SHP77 (cell line): ENCODE results near the gene SLC7A11.
"Not testable (repeated sequence)": the region's sequence is repeated elsewhere in the genome, so short reads cannot be mapped to it uniquely, and the experiment has no call there.

Source experiments
- DNase-seq, 2 experiments: peaks; one replicate each; lab custom pipeline; 2025; lab: John Stamatoyannopoulos, UW

Gene SLC7A11

DNA sequence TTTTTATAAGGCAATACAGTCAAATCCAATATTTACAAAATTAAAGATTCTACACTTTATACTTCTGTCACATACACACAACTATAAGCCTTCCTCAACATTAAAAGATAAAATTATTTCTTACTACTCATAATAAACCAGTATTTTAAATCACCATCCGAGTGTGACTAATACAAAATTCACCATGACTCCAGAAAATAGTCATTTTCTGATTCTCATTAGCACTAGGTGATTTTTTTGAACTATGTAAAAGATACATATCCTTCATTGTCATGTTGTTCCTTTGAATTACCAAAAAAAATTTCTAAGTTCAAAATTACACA is 646 bp upstream of the SLC7A11 start:
- DNase-seq = no peak

DNA sequence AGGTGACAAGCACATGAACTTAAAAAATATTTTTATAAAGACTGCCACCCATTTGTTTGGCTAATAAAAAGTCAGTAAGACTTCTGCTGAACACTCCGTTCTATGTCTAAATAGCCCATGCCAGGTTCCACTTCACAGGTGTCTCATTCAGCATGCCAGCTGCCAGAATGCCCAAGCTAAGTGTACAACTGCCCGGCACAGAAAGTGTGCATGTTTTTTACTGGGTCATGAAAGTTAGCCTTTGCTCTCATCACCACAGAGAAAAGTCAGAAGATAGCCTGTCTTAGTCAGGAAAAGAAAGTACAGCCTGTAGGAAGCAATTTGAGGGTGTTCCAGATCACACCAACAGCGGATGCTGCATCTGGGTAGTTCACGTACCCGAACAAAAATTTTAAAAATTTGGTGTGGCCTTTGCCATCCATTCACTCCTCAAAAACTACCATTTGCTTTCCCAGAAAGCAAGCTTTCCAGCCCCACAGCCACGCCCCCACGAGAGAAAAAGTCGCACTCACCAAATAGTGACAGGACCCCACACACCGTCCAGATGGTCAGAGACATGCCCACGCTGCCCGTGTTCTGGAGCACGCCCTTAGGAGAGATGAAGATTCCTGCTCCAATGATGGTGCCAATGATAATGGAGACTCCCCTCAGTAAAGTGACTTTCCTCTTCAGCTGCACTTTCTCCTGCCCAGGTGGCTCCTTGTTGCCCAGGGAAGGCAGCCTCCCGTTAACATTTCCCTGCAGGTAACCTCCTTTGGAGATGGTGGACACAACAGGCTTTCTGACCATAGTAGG is 671 bp downstream of the SLC7A11 start:
- DNase-seq = peak in 1 of 2 experiments; percentile 9

DNA sequence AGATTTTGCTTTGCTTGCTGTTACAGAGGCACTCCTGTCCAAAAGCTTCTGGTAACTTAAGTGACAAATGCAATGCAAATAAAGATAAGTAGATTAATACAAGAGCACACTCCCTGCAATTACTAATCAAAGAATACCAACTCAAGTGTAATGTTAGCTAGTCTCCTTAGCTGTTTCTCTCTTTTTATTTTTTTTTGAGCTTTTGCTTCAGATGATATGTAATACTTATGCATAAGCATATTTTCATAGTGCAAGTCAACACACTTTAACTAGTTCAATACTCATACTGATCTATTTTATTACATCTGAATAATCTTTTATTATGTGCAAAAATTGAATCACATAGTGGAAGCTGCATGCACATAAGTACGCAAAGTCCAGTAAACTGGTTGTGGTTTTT is 2.7 kb downstream of the SLC7A11 start:
- no peak for DNase-seq

DNA sequence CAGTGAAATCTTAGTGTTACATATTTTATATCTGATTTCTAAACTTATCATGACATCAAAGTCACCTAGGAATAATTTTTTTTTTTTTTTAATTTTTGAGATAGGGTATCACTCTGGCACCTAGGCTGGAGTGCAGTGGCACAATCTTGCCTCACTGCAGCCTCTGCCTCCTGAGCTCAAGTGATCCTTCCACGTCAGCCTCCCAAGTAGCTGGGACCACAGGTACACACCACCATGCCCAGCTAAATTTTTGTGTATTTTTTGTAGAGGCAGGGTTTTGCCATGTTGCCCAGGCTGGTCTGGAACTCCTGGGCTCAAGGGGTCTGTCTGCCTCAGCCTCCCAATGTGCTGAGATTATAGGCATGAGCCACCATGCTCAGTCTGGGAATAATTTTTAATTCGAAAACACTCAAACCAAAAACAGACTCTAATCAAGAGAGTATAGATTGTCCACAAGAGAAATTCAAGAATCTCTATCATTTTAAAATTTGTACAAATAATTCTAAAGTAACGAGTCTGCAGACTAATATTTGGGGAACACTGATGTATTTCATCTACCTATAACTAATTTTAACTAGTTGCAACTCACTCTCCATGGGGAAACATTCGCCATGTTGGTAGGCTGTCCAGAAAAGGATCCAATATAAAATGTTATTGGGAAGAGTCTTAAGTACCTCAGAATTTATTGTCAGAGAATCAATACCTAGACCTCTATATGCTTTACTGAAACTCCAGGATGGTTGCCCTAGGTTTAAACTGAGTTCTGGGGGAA is 3.4 kb downstream of the SLC7A11 start:
- no peak for DNase-seq

DNA sequence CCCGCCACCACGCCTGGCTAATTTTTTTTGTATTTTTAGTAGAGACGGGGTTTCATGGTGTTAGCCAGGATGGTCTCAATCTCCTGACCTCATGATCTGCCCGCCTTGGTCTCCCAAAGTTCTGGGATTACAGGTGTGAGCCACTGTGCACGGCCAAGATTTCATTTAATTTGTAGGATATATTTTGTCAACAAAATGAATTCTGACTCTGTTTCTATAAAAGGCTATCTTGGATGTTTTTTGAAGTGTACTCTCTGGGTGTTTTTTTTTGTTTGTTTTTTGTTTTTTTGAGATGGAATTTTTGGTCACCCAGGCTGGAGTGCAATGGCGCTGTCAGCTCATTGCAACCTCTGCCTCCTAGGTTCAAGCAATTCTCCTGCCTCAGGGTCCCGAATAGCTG is 5.0 kb downstream of the SLC7A11 start:
- not testable (repeated sequence) for DNase-seq

DNA sequence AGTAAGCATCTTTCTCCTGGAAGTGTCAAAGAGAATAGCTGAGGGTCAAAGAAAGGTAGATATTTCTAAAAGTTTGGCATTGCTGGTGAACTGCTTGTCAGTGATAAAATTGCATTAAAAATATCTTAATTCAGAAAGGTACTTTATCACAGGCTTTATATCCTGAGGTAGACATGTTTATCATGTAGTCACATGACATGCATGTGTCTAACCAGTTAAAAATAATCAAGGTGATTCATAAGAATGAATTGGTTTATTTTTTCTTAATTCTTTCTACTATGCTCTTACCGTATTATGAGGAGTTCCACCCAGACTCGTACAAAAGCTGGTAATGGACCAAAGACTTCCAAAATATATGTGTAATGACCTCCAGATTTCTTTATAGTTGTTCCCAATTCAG is 6.1 kb downstream of the SLC7A11 start:
- no peak for DNase-seq

DNA sequence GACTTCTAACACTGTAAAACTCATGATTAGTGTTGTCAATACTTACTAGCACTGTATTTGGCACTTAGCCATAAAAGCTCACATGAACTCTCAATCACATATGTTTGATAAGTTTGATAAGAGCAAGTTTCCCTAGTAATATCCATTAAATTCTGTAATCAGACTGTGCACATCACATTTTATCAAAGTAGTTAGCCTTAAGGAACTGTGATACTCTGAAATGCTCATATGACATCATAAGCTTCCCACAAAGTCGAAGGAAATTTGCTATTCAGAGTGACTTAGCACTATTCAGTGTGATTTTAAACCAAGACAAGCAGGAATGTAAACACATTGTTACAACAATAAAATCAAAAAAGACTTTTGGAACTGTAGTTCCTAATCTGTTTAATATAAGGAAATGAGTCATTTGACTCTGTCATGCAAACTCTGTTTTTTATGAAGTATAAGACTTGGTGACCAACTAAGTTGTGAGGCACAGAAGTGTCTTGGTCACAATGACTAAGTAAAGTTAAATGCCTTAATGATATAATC is 6.7 kb downstream of the SLC7A11 start:
- DNase-seq = no peak

DNA sequence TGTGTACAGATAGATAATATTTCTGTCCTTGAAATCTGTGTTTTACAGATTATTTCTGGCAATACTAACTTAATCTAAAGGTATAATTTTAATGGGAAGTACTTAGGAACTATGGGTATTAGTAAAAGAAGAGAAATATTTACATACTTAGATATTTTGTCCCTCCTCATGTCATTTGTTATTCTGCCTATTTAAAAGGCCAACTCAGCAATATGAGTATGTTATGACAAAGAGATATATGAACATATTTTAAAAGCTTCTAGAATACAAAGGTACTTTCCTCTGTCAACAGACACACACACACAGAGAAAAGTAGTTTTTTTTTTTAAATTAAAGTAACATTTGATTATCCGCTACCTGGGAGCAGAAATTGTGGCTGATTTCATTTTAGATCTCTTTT is 7.9 kb downstream of the SLC7A11 start:
- DNase-seq = no peak

DNA sequence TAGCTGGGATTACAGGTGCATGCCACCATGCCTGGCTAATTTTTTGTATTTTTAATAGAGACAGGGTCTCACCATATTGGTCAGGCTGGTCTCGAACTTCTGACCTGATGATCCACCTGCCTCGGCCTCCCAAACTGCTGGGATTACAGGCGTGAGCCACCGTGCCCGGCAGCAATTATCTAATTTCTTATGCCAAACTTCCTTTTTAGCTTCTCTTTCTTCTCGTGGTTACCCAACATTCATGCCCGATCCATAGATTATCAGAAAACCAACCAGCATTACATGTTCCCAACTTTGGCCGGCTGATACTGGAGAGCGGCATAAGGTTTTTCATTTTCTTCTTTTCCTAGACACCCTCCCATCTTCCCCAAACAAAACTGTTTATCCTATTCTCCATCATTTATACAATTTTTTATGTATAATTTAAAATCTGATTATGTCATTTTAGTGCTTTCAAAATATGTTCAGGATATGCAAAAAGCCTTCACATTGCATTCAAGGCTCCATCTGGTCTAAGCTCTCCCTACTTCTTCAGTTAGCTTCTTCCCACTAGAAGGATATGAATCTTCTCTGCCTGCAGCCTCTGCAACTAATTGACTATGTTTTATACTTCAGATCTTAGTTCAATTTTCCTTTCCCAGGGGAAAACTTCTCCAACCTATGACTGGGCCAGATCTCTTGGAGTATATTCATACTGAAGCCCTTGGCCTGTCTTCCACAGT is 8.7 kb downstream of the SLC7A11 start:
- no peak for DNase-seq

DNA sequence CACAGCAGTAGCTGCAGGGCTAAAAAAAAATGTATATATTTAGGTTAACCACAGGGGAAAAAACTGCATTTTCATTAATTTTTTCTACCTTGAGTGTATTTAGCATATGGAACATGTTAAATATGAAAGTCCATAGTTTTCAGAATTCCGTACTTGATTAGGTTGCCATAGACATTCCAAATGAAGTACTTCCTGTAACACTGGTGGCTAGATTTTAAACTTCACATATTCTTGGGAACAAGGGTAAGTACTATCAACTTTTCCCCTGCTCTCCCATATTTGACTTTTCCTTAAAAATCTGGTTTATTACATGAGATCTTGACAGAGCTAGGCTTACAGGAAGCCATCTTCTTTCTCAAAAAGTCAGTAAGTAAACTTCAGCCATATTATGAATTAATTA is 9.8 kb downstream of the SLC7A11 start:
- DNase-seq = no peak

DNA sequence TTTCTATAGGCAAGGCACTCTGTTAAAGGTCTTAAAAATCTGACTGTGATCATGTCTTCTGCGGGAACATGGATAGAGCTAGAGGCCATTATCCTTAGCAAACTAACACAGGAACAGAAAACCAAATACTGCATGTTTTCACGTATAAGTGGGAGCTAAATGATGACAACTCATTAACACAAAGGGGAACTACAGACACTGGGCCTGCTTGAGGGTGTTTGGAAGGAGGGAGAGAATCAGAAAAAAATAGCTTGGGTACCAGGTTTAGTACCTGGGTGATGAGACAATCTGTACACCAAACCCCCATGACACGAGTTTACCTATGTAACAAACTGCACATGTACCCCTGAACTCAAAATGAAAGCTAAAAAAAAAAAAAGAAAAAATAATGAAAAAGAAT is 12.1 kb downstream of the SLC7A11 start:
- no peak for DNase-seq

DNA sequence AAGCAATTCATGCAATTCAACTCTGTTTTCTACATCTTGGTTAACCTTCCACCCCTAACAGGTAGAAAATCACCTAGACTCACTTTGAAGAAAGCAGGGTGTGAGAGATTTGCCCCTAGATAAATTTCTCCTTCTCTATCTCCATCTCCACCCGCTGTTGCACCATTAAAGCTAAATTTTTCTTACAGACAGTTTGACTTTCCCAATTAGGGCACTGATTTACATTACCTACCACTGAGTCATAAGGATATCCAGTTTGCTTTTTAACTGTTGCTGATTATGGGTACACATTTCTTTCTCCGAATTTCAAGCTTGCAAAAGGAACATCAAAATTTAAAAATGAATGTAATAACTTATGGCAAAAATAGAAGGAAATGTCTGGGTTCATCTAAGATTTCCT is 13.0 kb downstream of the SLC7A11 start:
- DNase-seq = no peak

DNA sequence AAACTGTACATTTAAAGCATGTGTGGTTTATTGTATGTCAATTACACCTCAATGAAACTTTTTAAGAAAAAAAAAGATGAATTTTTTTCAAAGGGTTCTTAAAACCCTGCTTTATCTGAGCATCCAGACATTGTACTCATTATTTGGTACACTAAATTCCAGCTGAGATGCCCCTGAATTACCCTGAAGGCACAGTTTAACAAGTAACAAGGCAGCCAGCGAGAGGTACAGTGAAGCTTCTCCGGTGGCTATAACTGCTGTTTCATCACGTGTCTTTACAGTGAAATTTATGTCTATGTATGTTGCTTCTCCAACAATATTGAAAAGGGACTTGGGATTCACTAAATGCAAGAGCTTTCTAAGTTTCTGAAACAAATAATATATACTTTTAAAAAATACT is 15.8 kb downstream of the SLC7A11 start:
- DNase-seq = no peak

DNA sequence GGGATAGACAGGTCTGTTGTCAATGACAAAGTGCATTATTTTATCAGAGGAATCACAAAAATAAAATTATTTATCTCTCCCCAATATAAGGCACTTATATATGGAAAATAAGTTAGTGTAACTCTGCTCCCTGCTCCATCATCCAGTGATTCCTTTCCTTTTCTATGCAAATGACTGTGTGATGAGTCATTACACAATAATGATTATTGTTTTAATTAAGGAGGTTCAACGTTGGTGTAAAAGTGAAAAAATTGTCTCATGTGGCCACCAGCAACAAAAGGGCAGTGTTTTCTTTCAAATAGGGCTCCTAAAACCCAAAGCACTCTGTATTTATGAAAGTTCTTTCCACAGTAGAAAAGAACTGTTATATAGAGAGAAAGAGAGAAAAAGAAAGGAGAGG is 16.7 kb downstream of the SLC7A11 start:
- DNase-seq = no peak

DNA sequence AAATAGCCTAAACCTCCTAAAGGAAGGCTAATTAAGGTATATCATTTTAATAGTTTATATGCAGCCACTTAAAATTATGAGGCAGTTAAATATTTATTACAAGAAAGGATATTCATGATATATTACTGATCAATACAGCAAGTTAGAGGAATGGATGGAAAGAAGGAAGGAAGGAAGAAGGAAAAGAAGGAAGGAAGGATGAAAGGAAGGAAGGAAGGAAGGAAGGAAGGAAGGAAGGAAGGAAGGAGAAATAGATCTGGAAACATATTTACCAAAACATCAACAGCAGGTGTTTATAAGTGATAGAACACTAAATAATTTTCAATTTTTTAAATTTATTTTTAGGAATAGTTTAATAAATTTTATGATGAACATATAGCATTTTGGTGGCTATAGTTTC is 17.5 kb downstream of the SLC7A11 start:
- no peak for DNase-seq

DNA sequence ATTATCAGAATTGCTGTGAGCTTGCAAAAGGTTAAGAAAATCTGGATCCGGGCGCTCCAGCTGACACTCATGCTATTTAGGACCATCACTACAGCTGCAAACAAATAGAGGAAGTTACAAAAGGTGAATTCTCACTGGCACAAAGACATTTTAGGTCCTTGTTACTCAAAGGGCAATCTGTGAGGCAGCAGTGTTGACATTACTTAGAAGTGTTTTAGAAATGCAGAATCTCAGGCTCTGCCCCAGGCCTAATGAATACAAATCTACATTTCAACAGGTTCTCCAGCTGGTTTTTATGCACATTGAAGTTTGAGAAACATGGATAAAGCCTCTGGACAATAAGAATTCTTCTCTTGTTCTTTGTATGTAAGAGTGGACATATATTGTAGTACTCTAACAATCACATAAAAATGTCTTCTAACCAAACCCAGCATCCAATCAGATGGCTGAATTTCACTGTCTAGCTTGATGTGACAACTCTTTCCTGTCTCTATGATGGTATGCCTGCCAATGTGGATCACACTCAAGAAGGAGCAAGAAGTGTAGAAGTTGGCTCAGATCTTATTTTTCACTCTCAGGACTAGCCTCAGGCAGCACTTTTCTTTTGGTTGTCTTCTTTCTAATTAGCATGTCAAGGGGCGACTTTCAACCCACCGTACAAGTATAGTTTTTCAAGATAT is 18.8 kb downstream of the SLC7A11 start:
- DNase-seq = no peak

DNA sequence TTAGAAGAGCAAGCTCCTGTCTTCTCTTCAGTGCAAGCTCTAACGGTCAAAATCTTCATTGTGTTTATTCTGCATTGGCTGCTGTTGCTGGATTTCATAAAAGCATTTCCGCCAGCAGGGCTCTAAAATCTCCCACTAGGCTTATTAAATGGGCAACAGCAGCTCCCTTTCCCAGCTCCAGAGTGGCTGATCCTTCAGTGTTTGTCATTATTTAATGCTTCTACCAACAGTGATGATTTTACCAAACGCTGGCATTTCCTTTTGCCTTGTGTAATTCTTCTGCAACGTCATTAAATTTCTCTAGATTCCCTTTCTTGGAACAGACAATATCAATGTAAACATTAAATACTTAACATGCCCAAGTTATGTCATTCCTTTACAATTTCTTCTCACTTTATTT is 20.1 kb downstream of the SLC7A11 start:
- no peak for DNase-seq

DNA sequence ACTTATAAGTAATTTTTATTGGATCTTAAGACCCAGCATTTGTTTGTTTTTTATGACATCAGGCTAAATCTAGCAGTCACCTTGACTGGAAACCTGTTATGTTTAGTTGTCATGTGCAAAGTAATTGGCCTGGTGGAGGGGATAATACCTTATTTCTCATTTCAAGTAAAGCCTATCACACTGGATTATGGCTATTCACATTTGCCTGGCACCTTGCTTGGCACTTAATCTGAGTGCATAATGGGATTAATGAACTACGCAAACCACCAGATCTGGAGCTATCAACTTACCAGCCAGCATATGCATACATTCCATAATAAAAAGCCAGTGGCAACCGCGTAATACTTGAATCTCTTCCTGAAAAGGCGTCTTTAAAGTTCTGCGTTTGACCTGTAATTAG is 23.2 kb downstream of the SLC7A11 start:
- DNase-seq = no peak

DNA sequence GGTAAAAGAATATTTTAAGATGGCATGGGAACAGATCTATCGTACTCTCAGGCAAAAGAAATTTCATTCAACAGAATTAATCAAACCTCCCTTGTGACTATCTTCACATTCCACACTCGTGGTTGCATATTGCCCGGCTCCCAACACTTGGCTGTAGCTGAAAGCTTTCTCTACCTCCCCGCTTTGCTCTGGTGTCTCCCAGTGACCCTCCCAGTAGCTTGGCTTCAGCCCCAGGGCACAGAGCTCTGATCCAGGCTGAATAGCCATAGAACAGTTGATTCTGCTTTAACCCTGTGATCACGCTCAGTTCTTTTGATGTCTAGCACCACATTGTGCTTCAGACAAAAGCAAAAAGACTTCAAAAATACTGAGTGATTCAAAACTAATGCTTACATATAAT is 24.6 kb downstream of the SLC7A11 start:
- no peak for DNase-seq

DNA sequence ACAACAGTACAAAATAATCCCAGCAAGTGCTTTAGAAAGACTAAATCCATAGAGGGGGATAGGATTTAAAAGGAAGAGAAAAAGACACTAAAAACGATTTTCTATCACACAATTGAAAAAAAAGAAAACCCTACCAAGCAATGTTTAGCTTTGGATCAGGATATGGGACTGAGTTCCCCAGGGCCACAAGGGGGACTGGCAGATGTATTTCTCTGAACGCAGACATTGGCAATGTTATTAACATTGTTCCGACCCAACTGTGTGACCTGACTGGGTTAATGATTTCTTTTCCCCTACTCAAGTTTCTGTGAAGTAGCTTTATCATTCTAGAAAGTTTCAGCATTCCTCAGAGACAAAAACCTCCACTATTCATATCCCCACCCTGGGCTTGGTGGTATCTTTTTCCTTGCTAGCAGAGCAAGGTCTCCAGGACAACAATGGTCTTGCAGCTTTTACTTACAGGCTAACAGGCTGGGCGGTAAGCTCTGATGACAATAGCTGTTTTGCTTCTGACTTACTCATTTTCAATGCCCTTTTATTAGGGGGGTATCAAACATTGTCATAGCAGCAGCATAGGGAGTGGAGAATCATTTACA is 25.8 kb downstream of the SLC7A11 start:
- no peak for DNase-seq

DNA sequence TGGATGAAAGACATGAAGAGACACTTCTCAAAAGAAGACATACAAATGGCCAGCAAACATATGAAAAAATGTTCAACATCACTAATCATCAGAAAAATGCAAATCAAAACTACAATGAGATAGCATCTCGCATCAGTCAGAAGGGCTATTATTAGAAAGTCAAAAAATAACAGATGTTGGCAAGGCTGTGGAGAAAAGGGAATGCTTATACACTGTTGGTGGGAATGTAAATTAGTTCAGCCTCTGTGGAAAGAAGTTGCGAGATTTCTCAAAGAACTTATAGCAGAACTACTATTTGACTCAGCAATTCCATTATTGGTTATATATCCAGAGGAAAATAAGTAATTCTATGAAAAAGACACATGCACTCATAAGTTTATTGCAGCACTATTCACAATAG is 31.6 kb downstream of the SLC7A11 start:
- DNase-seq = not testable (repeated sequence)

DNA sequence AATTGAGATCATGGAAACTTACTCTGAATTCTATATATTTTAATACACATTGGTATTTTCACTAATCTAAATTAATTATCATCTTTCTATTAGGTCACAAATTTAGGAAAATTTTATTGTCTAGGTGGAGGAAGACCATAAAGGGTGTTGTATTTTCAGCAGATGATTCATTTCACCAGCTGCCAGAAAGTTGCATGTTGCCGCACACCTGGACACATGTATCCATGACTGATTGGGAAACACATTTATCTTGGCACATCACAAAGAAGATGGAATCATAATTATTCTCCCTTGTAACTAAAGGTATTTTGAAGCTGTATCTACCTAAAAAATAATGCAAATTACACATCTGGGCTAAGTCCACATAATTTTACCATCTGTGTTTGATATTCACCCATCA is 33.1 kb downstream of the SLC7A11 start:
- DNase-seq = no peak
